SH-SY5Y (cell line): ENCODE data around the gene FMNL1.

Source experiments
- GATA2 ChIP-seq: IDR thresholded peaks from 2 replicates; pipeline ENCODE4 v1.6.1; 2011; ENCODE audit warnings: mild to moderate bottlenecking, low read depth, low read length
- GATA3 ChIP-seq: IDR thresholded peaks from 2 replicates; pipeline ENCODE4 v1.6.1; 2011; ENCODE audit warnings: low read depth, mild to moderate bottlenecking, low read length, moderate library complexity

DNA sequence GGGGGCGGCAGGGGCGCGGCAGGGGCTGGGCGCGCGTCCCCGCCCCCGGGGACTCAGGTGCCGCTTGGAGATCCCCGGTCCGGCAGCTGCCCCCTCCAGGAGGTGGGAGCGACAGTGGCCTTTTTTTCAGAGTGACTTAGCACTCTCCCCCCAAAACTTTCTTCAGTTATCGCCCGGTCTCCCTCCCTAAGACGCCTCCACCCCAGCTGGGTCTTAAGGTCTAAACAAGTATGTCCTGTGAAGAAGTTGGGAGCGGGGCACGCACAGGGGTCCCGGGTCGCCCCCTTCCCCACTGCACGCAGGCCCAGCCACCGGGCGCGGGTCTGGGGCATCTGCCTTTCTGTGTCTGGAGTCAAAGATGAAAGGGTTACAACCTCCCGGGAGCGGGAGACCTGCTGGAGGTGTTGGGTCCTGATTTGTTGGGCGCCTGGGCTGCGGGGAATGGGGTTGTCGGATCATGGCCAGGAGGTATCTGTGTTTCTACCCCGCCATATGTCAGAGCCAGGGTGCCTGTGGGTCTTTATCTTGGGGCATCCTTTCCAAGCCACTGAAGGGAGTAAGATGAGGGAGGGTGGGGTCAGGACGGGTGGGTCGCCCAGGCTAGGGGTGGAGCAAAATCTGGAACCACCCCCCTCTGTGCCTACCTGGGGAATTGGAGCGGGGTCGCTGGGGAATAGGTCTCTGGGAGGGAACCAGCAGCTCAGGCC is 757 bp downstream of the FMNL1 start:
- TF ChIP-seq GATA3, result no peak
- no peak for TF ChIP-seq GATA2
